Neural progenitor cell (in vitro differentiated cells): ENCODE measurements around the gene NSUN4. TPM values are rescaled to one million over a fixed set of nuclear protein-coding genes. Genes with fewer than 3 reads are reported as not detected.
"Not testable (repeated sequence)": the region's sequence is repeated elsewhere in the genome, so short reads cannot be mapped to it uniquely, and the experiment has no call there.

Experiments
- DNase-seq: peaks from one replicate; pipeline ENCODE4 v3.0.0-alpha.2; 2016; ENCODE audit warnings: low spot score
- H2AFZ ChIP-seq: fragments of 200-600 bp; sonication (generic); replicated peaks from 2 replicates; pipeline ENCODE4 v1.6.1; 2016; ENCODE audit warnings: antibody characterized with exemption
- H3F3A ChIP-seq: fragments of 200-600 bp; sonication (generic); 2 replicates; pipeline ENCODE4 v1.6.1; 2016; ENCODE audit warnings: antibody characterized with exemption, low read depth
- H3K27ac ChIP-seq: fragments of 200-600 bp; sonication (generic); 2 replicates; pipeline ENCODE4 v1.5.1; 2016; ENCODE audit warnings: mild to moderate bottlenecking
- H3K27me3 ChIP-seq: fragments of 200-600 bp; sonication (generic); 2 replicates; pipeline ENCODE4 v1.6.1; 2016; ENCODE audit warnings: mild to moderate bottlenecking, moderate library complexity
- H3K36me3 ChIP-seq: fragments of 200-600 bp; sonication (generic); 2 replicates; pipeline ENCODE4 v1.5.1; 2016
- H3K4me1 ChIP-seq: fragments of 200-600 bp; sonication (generic); 2 replicates; pipeline ENCODE4 v1.6.1; 2016; ENCODE audit warnings: mixed run types
- H3K4me2 ChIP-seq: fragments of 200-600 bp; sonication (generic); 2 replicates; pipeline ENCODE4 v1.6.1; 2016
- H3K4me3 ChIP-seq: fragments of 200-600 bp; sonication (generic); 2 replicates; pipeline ENCODE4 v1.5.1; 2016
- H3K79me2 ChIP-seq: fragments of 200-600 bp; sonication (generic); 2 replicates; pipeline ENCODE4 v1.6.1; 2016; ENCODE audit warnings: low read depth
- H3K9ac ChIP-seq: fragments of 200-600 bp; sonication (generic); 2 replicates; pipeline ENCODE4 v1.6.1; 2016
- H3K9me3 ChIP-seq: fragments of 200-600 bp; sonication (generic); 2 replicates; pipeline ENCODE4 v1.5.1; 2016; ENCODE audit warnings: low read depth
- H4K20me1 ChIP-seq: fragments of 200-600 bp; sonication (generic); 2 replicates; pipeline ENCODE4 v1.6.1; 2016; ENCODE audit warnings: low read depth
- H3K27ac Mint-ChIP-seq: 3 replicates; pipeline ENCODE4 v1.8.0; 2021; ENCODE audit warnings: mixed read lengths
- H3K27me3 Mint-ChIP-seq: 2 replicates; pipeline ENCODE4 v1.8.0; 2022; ENCODE audit warnings: low read depth, mild to moderate bottlenecking, inconsistent platforms, moderate library complexity, mixed read lengths; ENCODE audit not compliant: insufficient read depth
- H3K36me3 Mint-ChIP-seq: 3 replicates; pipeline ENCODE4 v1.8.0; 2021; ENCODE audit warnings: mixed read lengths
- H3K4me1 Mint-ChIP-seq: 3 replicates; pipeline ENCODE4 v1.8.0; 2021; ENCODE audit warnings: mixed read lengths
- H3K4me3 Mint-ChIP-seq: 3 replicates; pipeline ENCODE4 v1.8.0; 2021; ENCODE audit warnings: mild to moderate bottlenecking, moderate library complexity, mixed read lengths
- H3K9me3 Mint-ChIP-seq: 3 replicates; pipeline ENCODE4 v1.8.0; 2020; ENCODE audit warnings: mixed read lengths
- EZH2 ChIP-seq: fragments of 200-600 bp; sonication (generic); IDR thresholded peaks from 2 replicates; pipeline ENCODE4 v1.6.1; 2017; ENCODE audit warnings: antibody characterized with exemption, mild to moderate bottlenecking, moderate library complexity
- EZH2phosphoT487 ChIP-seq: fragments of 200-600 bp; sonication (generic); IDR thresholded peaks from 2 replicates; pipeline ENCODE4 v1.6.1; 2017; ENCODE audit warnings: antibody characterized with exemption
- total RNA-seq: library from RNA; depleted of rRNA; stranded (reverse); fragments of >200 nt; gene quantifications from 2 replicates; pipeline ENCODE4 v1.2.3, GENCODE V29; 2015; ENCODE audit warnings: low replicate concordance
- TF ChIP-seq, protein P1 (sequence below): fragments of 200-600 bp; sonication (generic); IDR thresholded peaks from 2 replicates; pipeline ENCODE4 v1.5.1; 2017; ENCODE audit warnings: antibody characterized with exemption, mild to moderate bottlenecking

The NSUN4 gene
- total RNA-seq, 1 donor from 2014 or later, result 12.4 TPM

DNA sequence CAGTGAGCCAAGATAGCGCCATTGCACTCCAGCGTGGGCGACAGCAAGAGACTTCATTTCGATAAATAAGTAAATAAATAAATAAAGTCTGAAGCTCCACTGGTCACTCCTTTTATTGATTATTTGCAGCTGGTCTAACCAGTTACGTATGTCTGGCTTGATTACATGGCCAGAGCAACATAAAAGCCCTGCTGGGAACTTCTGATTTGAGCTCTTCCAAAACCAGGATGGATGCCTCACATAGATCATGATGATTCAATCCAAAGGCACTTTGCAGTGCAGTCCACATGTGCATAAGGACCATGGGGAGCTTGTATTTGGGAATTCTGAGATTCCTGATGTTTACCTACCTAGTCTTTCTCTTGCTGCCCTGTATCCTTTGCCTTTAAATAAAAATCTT is 24.0 kb downstream of the NSUN4 start:
- Histone ChIP-seq H3K27me3 (no peaks in the 10 kb centered on the region), H3K4me1 (peaks cover 23% of the 10 kb centered on the region), H2AFZ (no peak overlapping the region), H4K20me1 (peaks cover 12% of the 10 kb centered on the region), H3K27ac (no peak overlapping the region), H3K79me2 (no peaks in the 10 kb centered on the region), H3K4me2 (no peak overlapping the region), H3K36me3 (no peaks in the 10 kb centered on the region), H3K4me3 (no peak overlapping the region), H3K9me3 (no peaks in the 10 kb centered on the region), H3F3A (peaks cover 23% of the 10 kb centered on the region), H3K9ac (no peak overlapping the region)
- no peak overlapping the region for H3K27ac Mint-ChIP-seq
- no peak overlapping the region for H3K4me3 Mint-ChIP-seq
- H3K36me3 Mint-ChIP-seq, result peaks cover 23% of the 10 kb centered on the region
- H3K9me3 Mint-ChIP-seq, result no peaks in the 10 kb centered on the region
- TF ChIP-seq EZH2 (no peak), EZH2phosphoT487 (no peak)
- TF ChIP-seq, protein P1, sequence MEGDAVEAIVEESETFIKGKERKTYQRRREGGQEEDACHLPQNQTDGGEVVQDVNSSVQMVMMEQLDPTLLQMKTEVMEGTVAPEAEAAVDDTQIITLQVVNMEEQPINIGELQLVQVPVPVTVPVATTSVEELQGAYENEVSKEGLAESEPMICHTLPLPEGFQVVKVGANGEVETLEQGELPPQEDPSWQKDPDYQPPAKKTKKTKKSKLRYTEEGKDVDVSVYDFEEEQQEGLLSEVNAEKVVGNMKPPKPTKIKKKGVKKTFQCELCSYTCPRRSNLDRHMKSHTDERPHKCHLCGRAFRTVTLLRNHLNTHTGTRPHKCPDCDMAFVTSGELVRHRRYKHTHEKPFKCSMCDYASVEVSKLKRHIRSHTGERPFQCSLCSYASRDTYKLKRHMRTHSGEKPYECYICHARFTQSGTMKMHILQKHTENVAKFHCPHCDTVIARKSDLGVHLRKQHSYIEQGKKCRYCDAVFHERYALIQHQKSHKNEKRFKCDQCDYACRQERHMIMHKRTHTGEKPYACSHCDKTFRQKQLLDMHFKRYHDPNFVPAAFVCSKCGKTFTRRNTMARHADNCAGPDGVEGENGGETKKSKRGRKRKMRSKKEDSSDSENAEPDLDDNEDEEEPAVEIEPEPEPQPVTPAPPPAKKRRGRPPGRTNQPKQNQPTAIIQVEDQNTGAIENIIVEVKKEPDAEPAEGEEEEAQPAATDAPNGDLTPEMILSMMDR, result no peak
- no peaks in the 10 kb centered on the region for H3K27me3 Mint-ChIP-seq
- H3K4me1 Mint-ChIP-seq, result peaks cover 8% of the 10 kb centered on the region
- no peak for DNase-seq

DNA sequence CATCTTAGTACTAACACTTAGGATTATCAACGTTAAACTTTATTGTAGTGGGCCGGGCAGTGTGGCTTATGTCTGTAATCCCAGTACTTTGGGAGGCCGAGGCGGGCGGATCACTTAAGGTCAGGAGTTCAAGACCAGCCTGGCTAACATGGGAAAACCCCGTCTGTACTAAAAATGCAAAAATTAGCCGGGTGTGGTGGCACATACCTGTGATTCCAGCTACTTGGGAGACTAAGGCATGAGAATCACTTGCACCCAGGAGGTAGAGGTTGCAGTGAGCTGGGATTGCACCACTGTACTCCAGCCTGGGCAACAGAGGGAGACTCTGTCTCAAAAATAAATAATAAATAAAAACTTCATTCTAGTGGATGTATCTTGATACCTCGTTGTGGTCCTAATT is 25.2 kb downstream of the NSUN4 start:
- H2AFZ ChIP-seq, H3K79me2 ChIP-seq, H3K27ac ChIP-seq, H3K36me3 ChIP-seq, H3K4me1 Mint-ChIP-seq, H3K4me3 ChIP-seq, H3K4me3 Mint-ChIP-seq, H3K9me3 ChIP-seq, H3K9ac ChIP-seq, H3K9me3 Mint-ChIP-seq, DNase-seq, H3K27me3 Mint-ChIP-seq, H3K27me3 ChIP-seq, H3K27ac Mint-ChIP-seq, H3K4me2 ChIP-seq: not testable (repeated sequence)
- peaks cover 24% of the 10 kb centered on the region for H3K36me3 Mint-ChIP-seq
- peaks cover 23% of the 10 kb centered on the region for H3F3A ChIP-seq
- H3K4me1 ChIP-seq, result peaks cover 23% of the 10 kb centered on the region
- H4K20me1 ChIP-seq, result peaks cover 12% of the 10 kb centered on the region

- Histone ChIP-seq H3K9ac (no peak overlapping the region), H3K9me3 (no peaks in the 10 kb centered on the region), H2AFZ (no peak overlapping the region), H3K27ac (no peak overlapping the region), H3K79me2 (no peaks in the 10 kb centered on the region), H3K4me1 (peaks cover 16% of the 10 kb centered on the region), H3K4me3 (no peak overlapping the region), H3F3A (peaks cover 16% of the 10 kb centered on the region), H3K4me2 (no peak overlapping the region), H3K36me3 (no peaks in the 10 kb centered on the region), H4K20me1 (peaks cover 12% of the 10 kb centered on the region), H3K27me3 (no peaks in the 10 kb centered on the region)
- H3K27me3 Mint-ChIP-seq, result no peaks in the 10 kb centered on the region
- H3K4me1 Mint-ChIP-seq, result peaks cover 8% of the 10 kb centered on the region
- no peak for DNase-seq
- no peak overlapping the region for H3K4me3 Mint-ChIP-seq
- TF ChIP-seq, protein P1, result no peak
- TF ChIP-seq EZH2phosphoT487 (no peak), EZH2 (no peak)
- H3K27ac Mint-ChIP-seq, result no peak overlapping the region
- H3K36me3 Mint-ChIP-seq, result peaks cover 20% of the 10 kb centered on the region
- no peaks in the 10 kb centered on the region for H3K9me3 Mint-ChIP-seq
Observed at GRCh38 chr1:46367072-46367471, 26.5 kb downstream of the NSUN4 start.

DNA sequence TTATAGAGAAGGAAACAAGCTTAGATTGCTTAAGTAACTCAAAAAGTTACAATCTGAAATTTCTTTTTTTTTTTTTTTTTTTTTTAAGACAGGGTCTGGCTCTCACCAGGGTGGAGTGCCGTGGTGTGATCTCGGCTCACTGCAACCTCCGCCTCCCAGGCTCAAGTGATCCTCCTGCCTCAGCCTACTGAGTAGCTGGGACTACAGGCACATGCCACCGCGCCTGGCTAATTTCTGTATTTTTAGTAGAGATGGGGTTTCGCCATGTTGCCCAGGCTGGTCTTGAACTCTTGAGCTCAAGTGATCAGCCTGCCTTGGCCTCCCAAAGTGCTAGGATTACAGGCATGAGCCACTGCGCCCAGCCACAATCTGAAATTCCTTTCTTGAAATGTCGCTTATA is 27.1 kb downstream of the NSUN4 start:
- H3K27me3 Mint-ChIP-seq, result not testable (repeated sequence)

More for the DNA sequence above, 27.1 kb downstream of the NSUN4 start:
- not testable (repeated sequence) for H2AFZ ChIP-seq, H3K4me2 ChIP-seq, H3K4me3 ChIP-seq, H3F3A ChIP-seq, H3K36me3 ChIP-seq, H4K20me1 ChIP-seq, H3K9me3 ChIP-seq, H3K9ac ChIP-seq, H3K79me2 ChIP-seq, H3K9me3 Mint-ChIP-seq, H3K4me3 Mint-ChIP-seq, DNase-seq, H3K27ac ChIP-seq, H3K4me1 ChIP-seq, H3K27me3 ChIP-seq, H3K27ac Mint-ChIP-seq, H3K4me1 Mint-ChIP-seq
- H3K36me3 Mint-ChIP-seq, result peaks cover 18% of the 10 kb centered on the region
